Fibroblast of lung (primary cell): ENCODE measurements around the gene NDUFA11.
"Not testable (repeated sequence)": the region's sequence is repeated elsewhere in the genome, so short reads cannot be mapped to it uniquely, and the experiment has no call there.

ENCODE experiments used
- CTCF ChIP-seq, 2 donors: IDR thresholded peaks in 1 of 2; conservative IDR thresholded peaks in 1 of 2; 1 replicate in 1 of 2; 2 replicates in 1 of 2; pipeline ENCODE4 v1.5.1; 2011 to 2012; ENCODE audit warnings: low read length in 2 of 2, control low read depth in 1 of 2, inconsistent platforms in 1 of 2, low read depth in 1 of 2, mild to moderate bottlenecking in 1 of 2
- EZH2 ChIP-seq: IDR thresholded peaks from 2 replicates; pipeline ENCODE4 v1.5.1; 2012; ENCODE audit warnings: low read length, control low read depth, mild to moderate bottlenecking; ENCODE audit errors: missing control alignments

GRCh38 chr19:5854121-5854520 is 49.5 kb downstream of the NDUFA11 start:
- not testable (repeated sequence) for TF ChIP-seq EZH2; CTCF (conservative IDR thresholded peaks at IDR 0.05 in 1 of 2, IDR thresholded peaks at IDR 0.05 in 1 of 2; ENCODE audit: low read depth in 1 of 2, low read length in 2 of 2)
